HAP-1 (cell line): ENCODE measurements around the gene ID4.

Source experiments
- DNase-seq, 2 experiments: peaks; one replicate each; pipeline ENCODE4 v3.0.0-alpha.2; 2016 to 2020; ENCODE audit warnings: low spot score in 2 of 2
- H3K27me3 ChIP-seq: fragments of 250-450 bp; sonication (Bioruptor Pico); 2 replicates; pipeline ENCODE4 v1.5.1; 2020; ENCODE audit warnings: low read depth, mild to moderate bottlenecking, moderate library complexity
- H3K36me3 ChIP-seq: fragments of 250-450 bp; sonication (Bioruptor Pico); replicated peaks from 2 replicates; pipeline ENCODE4 v1.5.1; 2020; ENCODE audit warnings: mild to moderate bottlenecking
- H3K4me1 ChIP-seq: fragments of 250-450 bp; sonication (Bioruptor Pico); 2 replicates; pipeline ENCODE4 v1.5.1; 2020; ENCODE audit warnings: mild to moderate bottlenecking
- H3K4me3 ChIP-seq: fragments of 250-450 bp; sonication (Bioruptor Pico); 2 replicates; pipeline ENCODE4 v1.5.1; 2020; ENCODE audit warnings: mild to moderate bottlenecking, moderate library complexity
- H3K9me3 ChIP-seq: fragments of 250-450 bp; sonication (Bioruptor Pico); 2 replicates; pipeline ENCODE4 v1.5.1; 2020; ENCODE audit warnings: mild to moderate bottlenecking, moderate library complexity
- in situ Hi-C: fragments of 300-500 bp; cut with MboI; formaldehyde crosslinking; loops from 3 replicates; pipeline ENCODE4 v1.14.3; 2020; ENCODE audit warnings: low sequenced_read_pairs, inconsistent platforms, mixed read lengths

The ID4 gene, protein sequence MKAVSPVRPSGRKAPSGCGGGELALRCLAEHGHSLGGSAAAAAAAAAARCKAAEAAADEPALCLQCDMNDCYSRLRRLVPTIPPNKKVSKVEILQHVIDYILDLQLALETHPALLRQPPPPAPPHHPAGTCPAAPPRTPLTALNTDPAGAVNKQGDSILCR

GRCh38 chr6:19836799-19837510 lies at the start of gene ID4:
ID4 (plus strand) TSS chr6:19837370; CDS start chr6:19837755, 385 bp downstream.
- Histone ChIP-seq H3K4me1 (no peaks in the 10 kb centered on the region), H3K4me3 (no peak within 1 kb of the TSS), H3K27me3 (peaks cover 14% of the 10 kb centered on the region), H3K36me3 (no peaks in the 10 kb centered on the region), H3K9me3 (no peaks in the 10 kb centered on the region)
- DNase-seq: no peak
- in situ Hi-C loops: no loop called here

- in situ Hi-C loops: no loop called here
- Histone ChIP-seq H3K9me3 (no peaks in the 10 kb centered on the region), H3K4me1 (no peaks in the 10 kb centered on the region), H3K27me3 (no peaks in the 10 kb centered on the region), H3K36me3 (no peaks in the 10 kb centered on the region), H3K4me3 (no peak overlapping the region)
- DNase-seq: no peak
Observed at GRCh38 chr6:19788686-19789085, 48.5 kb upstream of the ID4 start.

- no peaks in the 10 kb centered on the region for H3K36me3 ChIP-seq
- no peak overlapping the region for H3K4me3 ChIP-seq
- H3K27me3 ChIP-seq: no peaks in the 10 kb centered on the region
- in situ Hi-C loops: no loop called here
- no peaks in the 10 kb centered on the region for H3K9me3 ChIP-seq
- no peak for DNase-seq
- no peaks in the 10 kb centered on the region for H3K4me1 ChIP-seq
Observed at GRCh38 chr6:19789100-19789803, 47.9 kb upstream of the ID4 start.

- no peaks in the 10 kb centered on the region for H3K4me1 ChIP-seq
- no peaks in the 10 kb centered on the region for H3K27me3 ChIP-seq
- no peak for DNase-seq
- in situ Hi-C loops: no loop called here
- H3K9me3 ChIP-seq: no peaks in the 10 kb centered on the region
- H3K36me3 ChIP-seq: no peaks in the 10 kb centered on the region
- no peak overlapping the region for H3K4me3 ChIP-seq
Observed at GRCh38 chr6:19791267-19791666, 45.9 kb upstream of the ID4 start.

- DNase-seq: no peak
- Histone ChIP-seq H3K9me3 (no peaks in the 10 kb centered on the region), H3K27me3 (no peaks in the 10 kb centered on the region), H3K4me1 (no peaks in the 10 kb centered on the region), H3K4me3 (no peak overlapping the region), H3K36me3 (no peaks in the 10 kb centered on the region)
- in situ Hi-C loops: no loop called here
Observed at GRCh38 chr6:19795211-19795610, 42.0 kb upstream of the ID4 start.

DNA sequence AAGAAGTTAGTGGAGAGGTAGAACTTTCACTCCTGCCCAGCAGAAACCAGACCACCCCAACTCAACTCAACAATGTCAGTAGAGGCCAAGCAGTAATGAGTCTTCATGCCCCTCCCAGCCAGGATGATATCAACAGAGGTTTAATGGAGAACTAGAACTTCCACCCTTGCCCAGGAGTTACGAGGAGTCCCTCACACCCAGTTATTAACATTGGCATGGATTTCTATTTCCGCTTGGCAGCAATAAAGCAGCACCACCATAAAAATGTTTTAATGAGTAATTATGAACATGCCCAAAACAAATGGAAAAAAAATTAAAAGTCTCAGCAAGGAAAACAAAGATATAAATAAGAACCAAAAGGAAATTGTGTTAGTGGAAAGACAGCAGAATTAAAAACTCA lies 40.7 kb upstream of the ID4 start:
- in situ Hi-C loops: no loop called here
- DNase-seq: no peak
- no peaks in the 10 kb centered on the region for H3K36me3 ChIP-seq
- no peaks in the 10 kb centered on the region for H3K9me3 ChIP-seq
- H3K4me3 ChIP-seq: no peak overlapping the region
- no peaks in the 10 kb centered on the region for H3K27me3 ChIP-seq
- no peaks in the 10 kb centered on the region for H3K4me1 ChIP-seq

- Histone ChIP-seq H3K36me3 (no peaks in the 10 kb centered on the region), H3K27me3 (no peaks in the 10 kb centered on the region), H3K4me1 (no peaks in the 10 kb centered on the region), H3K9me3 (no peaks in the 10 kb centered on the region), H3K4me3 (no peak overlapping the region)
- in situ Hi-C loops: no loop called here
- DNase-seq: no peak
Observed at GRCh38 chr6:19798362-19798761, 38.8 kb upstream of the ID4 start.

DNA sequence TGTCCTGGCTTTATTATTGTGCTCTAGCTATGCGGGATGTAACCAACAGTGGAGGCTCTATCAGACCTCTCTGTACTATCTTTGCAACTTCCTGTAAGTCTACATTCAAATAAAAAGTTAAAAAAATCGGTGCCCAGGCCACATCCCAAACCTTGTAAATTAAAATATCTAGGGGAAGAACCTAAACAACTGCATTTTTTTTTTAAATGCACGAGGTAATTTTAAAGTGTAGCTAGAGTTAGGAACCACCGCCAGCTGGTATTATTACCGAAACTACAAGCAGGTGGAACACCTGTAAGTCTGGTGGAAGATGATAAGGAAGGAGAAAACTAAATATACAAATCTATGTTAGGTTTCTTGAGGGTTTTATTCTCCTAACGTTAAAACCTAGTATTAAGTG lies 34.5 kb upstream of the ID4 start:
- Histone ChIP-seq H3K4me3 (no peak overlapping the region), H3K9me3 (peaks cover 7% of the 10 kb centered on the region), H3K36me3 (no peaks in the 10 kb centered on the region), H3K27me3 (no peaks in the 10 kb centered on the region), H3K4me1 (peaks cover 3% of the 10 kb centered on the region; the same call in 1 of the 2 replicates)
- in situ Hi-C loops: no loop called here
- DNase-seq: no peak

DNA sequence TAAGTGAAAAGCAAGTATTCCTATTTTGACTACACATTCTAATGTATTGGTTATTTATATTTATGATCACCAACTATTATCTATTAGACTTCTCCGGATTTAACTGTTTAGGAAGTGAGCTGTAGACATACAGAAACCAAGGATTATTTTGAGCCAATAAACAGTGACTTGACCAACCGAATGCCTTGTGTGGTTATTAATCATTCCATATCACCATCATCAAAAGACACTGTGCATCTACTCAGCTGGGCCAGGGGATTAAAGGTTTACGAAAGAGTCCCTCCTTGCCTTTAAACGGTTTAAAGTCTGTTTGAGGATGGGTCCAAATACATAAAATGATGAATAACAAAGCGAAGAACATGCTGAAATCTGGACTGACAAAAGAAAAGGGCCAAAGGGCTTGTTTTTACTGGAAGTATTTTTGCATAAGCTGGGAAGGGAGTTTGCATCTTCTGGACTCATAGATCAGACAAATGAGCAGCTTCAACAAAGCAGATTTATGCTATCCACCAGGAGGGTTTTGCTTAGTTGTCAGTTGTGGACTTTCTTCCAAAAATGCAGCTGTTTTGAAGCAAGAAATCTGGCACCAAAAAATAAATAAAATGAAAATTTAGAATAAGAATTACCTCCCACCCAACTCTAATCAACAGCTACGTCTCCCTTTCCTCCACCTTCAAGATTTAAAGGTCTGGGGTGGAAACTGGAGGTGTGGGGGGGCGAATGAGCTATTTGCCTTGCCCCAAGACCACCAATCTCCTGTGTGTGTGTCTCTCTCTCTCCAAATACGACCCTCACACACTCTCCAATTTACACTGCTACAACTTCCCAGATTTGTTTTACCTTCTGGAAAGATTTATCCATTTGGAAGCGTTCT lies 33.6 kb upstream of the ID4 start:
- peaks cover 3% of the 10 kb centered on the region; the same call in 1 of the 2 replicates for H3K4me1 ChIP-seq
- peaks cover 7% of the 10 kb centered on the region for H3K9me3 ChIP-seq
- no peak overlapping the region for H3K4me3 ChIP-seq
- no peaks in the 10 kb centered on the region for H3K27me3 ChIP-seq
- H3K36me3 ChIP-seq: no peaks in the 10 kb centered on the region
- DNase-seq: peak; percentile 22 to 68
- in situ Hi-C loops: no loop called here

GRCh38 chr6:19804205-19805128 lies 32.7 kb upstream of the ID4 start:
- H3K4me3 ChIP-seq: peak overlapping the region; percentile 11; the same call in 1 of the 2 replicates
- H3K27me3 ChIP-seq: no peaks in the 10 kb centered on the region
- no peaks in the 10 kb centered on the region for H3K36me3 ChIP-seq
- in situ Hi-C loops: no loop called here
- H3K4me1 ChIP-seq: peaks cover 3% of the 10 kb centered on the region; the same call in 1 of the 2 replicates
- peak; percentile 66 to 90 for DNase-seq
- peaks cover 7% of the 10 kb centered on the region for H3K9me3 ChIP-seq

DNA sequence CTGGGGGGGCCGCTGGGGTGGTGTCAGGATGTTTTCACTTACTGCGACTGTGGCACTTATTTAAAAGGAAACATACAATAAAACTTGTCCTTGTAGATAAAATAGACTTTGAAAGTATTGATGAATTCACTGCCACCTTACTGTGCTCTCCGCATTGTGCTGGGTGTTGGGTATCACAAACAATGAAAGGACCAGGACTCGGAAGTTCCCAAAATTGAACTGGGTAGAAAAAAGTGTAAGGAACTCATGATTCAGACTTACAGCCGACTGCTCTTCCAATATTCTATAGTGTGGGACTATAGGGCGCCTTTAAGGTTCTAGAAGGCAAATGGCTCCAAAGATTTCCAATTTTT lies 32.1 kb upstream of the ID4 start:
- H3K36me3 ChIP-seq: no peaks in the 10 kb centered on the region
- peaks cover 7% of the 10 kb centered on the region for H3K9me3 ChIP-seq
- DNase-seq: no peak
- in situ Hi-C loops: no loop called here
- no peaks in the 10 kb centered on the region for H3K27me3 ChIP-seq
- H3K4me1 ChIP-seq: peaks cover 3% of the 10 kb centered on the region; the same call in 1 of the 2 replicates
- peak overlapping the region; percentile 11; the same call in 1 of the 2 replicates for H3K4me3 ChIP-seq

DNA sequence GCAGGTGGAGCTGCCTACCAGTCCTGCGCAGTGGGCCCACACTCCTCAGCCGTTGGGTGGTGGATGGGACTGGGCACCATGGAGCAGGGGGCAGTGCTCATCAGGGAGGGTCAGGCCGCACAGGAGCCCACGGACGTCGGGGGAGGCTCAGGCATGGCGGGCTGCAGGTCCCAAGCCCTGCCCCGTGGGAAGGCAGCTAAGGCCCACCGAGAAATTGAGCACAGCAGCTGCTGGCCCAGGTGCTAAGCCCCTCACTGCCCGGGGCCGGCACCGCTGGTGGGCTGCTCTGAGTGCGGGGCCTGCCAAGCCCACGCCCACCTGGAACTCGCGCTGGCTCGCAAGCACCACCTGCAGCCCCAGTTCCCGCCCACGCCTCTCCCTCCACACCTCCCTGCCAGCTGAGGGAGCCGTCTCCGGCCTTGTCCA lies 30.2 kb upstream of the ID4 start:
- Histone ChIP-seq H3K4me3 (no peak overlapping the region), H3K36me3 (no peaks in the 10 kb centered on the region), H3K27me3 (no peaks in the 10 kb centered on the region), H3K4me1 (peaks cover 3% of the 10 kb centered on the region; the same call in 1 of the 2 replicates), H3K9me3 (peaks cover 7% of the 10 kb centered on the region)
- no peak for DNase-seq
- in situ Hi-C loops: no loop called here
